Neural progenitor cell (in vitro differentiated cells): ENCODE results near the gene SYTL3. TPM values are rescaled to one million over a fixed set of nuclear protein-coding genes. Genes with fewer than 3 reads are reported as not detected.

ENCODE experiments used
- DNase-seq: peaks from one replicate; pipeline ENCODE4 v3.0.0-alpha.2; 2016; ENCODE audit warnings: low spot score
- H2AFZ ChIP-seq: fragments of 200-600 bp; sonication (generic); replicated peaks from 2 replicates; pipeline ENCODE4 v1.6.1; 2016; ENCODE audit warnings: antibody characterized with exemption
- H3F3A ChIP-seq: fragments of 200-600 bp; sonication (generic); 2 replicates; pipeline ENCODE4 v1.6.1; 2016; ENCODE audit warnings: antibody characterized with exemption, low read depth
- H3K27ac ChIP-seq: fragments of 200-600 bp; sonication (generic); 2 replicates; pipeline ENCODE4 v1.5.1; 2016; ENCODE audit warnings: mild to moderate bottlenecking
- H3K27me3 ChIP-seq: fragments of 200-600 bp; sonication (generic); 2 replicates; pipeline ENCODE4 v1.6.1; 2016; ENCODE audit warnings: mild to moderate bottlenecking, moderate library complexity
- H3K36me3 ChIP-seq: fragments of 200-600 bp; sonication (generic); 2 replicates; pipeline ENCODE4 v1.5.1; 2016
- H3K4me1 ChIP-seq: fragments of 200-600 bp; sonication (generic); 2 replicates; pipeline ENCODE4 v1.6.1; 2016; ENCODE audit warnings: mixed run types
- H3K4me2 ChIP-seq: fragments of 200-600 bp; sonication (generic); 2 replicates; pipeline ENCODE4 v1.6.1; 2016
- H3K4me3 ChIP-seq: fragments of 200-600 bp; sonication (generic); 2 replicates; pipeline ENCODE4 v1.5.1; 2016
- H3K79me2 ChIP-seq: fragments of 200-600 bp; sonication (generic); 2 replicates; pipeline ENCODE4 v1.6.1; 2016; ENCODE audit warnings: low read depth
- H3K9ac ChIP-seq: fragments of 200-600 bp; sonication (generic); 2 replicates; pipeline ENCODE4 v1.6.1; 2016
- H3K9me3 ChIP-seq: fragments of 200-600 bp; sonication (generic); 2 replicates; pipeline ENCODE4 v1.5.1; 2016; ENCODE audit warnings: low read depth
- H4K20me1 ChIP-seq: fragments of 200-600 bp; sonication (generic); 2 replicates; pipeline ENCODE4 v1.6.1; 2016; ENCODE audit warnings: low read depth
- H3K27ac Mint-ChIP-seq: 3 replicates; pipeline ENCODE4 v1.8.0; 2021; ENCODE audit warnings: mixed read lengths
- H3K27me3 Mint-ChIP-seq: 2 replicates; pipeline ENCODE4 v1.8.0; 2022; ENCODE audit warnings: low read depth, mild to moderate bottlenecking, inconsistent platforms, moderate library complexity, mixed read lengths; ENCODE audit not compliant: insufficient read depth
- H3K36me3 Mint-ChIP-seq: 3 replicates; pipeline ENCODE4 v1.8.0; 2021; ENCODE audit warnings: mixed read lengths
- H3K4me1 Mint-ChIP-seq: 3 replicates; pipeline ENCODE4 v1.8.0; 2021; ENCODE audit warnings: mixed read lengths
- H3K4me3 Mint-ChIP-seq: 3 replicates; pipeline ENCODE4 v1.8.0; 2021; ENCODE audit warnings: mild to moderate bottlenecking, moderate library complexity, mixed read lengths
- H3K9me3 Mint-ChIP-seq: 3 replicates; pipeline ENCODE4 v1.8.0; 2020; ENCODE audit warnings: mixed read lengths
- EZH2 ChIP-seq: fragments of 200-600 bp; sonication (generic); IDR thresholded peaks from 2 replicates; pipeline ENCODE4 v1.6.1; 2017; ENCODE audit warnings: antibody characterized with exemption, mild to moderate bottlenecking, moderate library complexity
- EZH2phosphoT487 ChIP-seq: fragments of 200-600 bp; sonication (generic); IDR thresholded peaks from 2 replicates; pipeline ENCODE4 v1.6.1; 2017; ENCODE audit warnings: antibody characterized with exemption
- total RNA-seq: library from RNA; depleted of rRNA; stranded (reverse); fragments of >200 nt; gene quantifications from 2 replicates; pipeline ENCODE4 v1.2.3, GENCODE V29; 2015; ENCODE audit warnings: low replicate concordance
- TF ChIP-seq, protein P1 (sequence below): fragments of 200-600 bp; sonication (generic); IDR thresholded peaks from 2 replicates; pipeline ENCODE4 v1.5.1; 2017; ENCODE audit warnings: antibody characterized with exemption, mild to moderate bottlenecking

Gene SYTL3
- total RNA-seq, 1 donor from 2014 or later: not detected

DNA sequence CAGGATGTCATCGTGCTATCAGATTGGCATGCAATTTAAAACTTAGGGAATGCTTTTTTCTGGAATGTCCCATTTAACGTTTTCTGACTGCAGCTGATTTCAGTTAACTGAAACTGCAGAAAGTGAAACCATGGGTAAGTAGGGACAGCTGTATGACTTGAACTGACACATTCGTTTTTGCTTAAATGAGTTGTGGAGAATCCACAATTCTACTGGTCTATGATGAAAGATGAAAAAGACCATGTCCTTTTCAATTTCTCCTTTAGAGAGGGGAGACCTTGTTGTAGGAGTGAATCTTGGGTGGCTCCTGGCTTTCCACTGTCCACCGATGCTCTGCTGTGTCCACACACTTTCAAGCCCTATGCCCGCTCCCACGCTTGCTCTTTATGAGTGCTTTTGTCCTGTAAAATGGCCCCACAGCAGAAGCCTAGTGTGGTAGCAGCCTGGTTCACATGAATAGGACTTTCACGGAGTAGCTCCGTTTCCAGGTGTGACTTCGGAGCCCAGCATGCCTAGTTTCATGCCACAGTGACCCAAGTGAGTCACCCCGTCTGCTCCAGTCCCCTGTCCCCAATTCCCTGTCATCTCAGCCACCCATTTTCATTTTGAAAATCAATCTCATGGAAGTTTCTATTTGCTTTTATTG is 27.2 kb upstream of the SYTL3 start:
- H3K27me3 Mint-ChIP-seq: peaks cover 6% of the 10 kb centered on the region
- TF ChIP-seq, protein P1, sequence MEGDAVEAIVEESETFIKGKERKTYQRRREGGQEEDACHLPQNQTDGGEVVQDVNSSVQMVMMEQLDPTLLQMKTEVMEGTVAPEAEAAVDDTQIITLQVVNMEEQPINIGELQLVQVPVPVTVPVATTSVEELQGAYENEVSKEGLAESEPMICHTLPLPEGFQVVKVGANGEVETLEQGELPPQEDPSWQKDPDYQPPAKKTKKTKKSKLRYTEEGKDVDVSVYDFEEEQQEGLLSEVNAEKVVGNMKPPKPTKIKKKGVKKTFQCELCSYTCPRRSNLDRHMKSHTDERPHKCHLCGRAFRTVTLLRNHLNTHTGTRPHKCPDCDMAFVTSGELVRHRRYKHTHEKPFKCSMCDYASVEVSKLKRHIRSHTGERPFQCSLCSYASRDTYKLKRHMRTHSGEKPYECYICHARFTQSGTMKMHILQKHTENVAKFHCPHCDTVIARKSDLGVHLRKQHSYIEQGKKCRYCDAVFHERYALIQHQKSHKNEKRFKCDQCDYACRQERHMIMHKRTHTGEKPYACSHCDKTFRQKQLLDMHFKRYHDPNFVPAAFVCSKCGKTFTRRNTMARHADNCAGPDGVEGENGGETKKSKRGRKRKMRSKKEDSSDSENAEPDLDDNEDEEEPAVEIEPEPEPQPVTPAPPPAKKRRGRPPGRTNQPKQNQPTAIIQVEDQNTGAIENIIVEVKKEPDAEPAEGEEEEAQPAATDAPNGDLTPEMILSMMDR: no peak
- no peak for TF ChIP-seq EZH2phosphoT487
- no peak for TF ChIP-seq EZH2
- H3K4me1 ChIP-seq: no peaks in the 10 kb centered on the region
- H3K9me3 Mint-ChIP-seq: peaks cover 4% of the 10 kb centered on the region
- H3K79me2 ChIP-seq: no peaks in the 10 kb centered on the region
- no peak overlapping the region for H3K4me3 ChIP-seq
- H3K27ac Mint-ChIP-seq: no peak overlapping the region
- H3K4me3 Mint-ChIP-seq: no peak overlapping the region
- H3K4me1 Mint-ChIP-seq: peaks cover 4% of the 10 kb centered on the region
- H3K27me3 ChIP-seq: no peaks in the 10 kb centered on the region
- no peaks in the 10 kb centered on the region for H3F3A ChIP-seq
- H3K36me3 Mint-ChIP-seq: peaks cover 41% of the 10 kb centered on the region
- H4K20me1 ChIP-seq: no peaks in the 10 kb centered on the region
- H3K4me2 ChIP-seq: no peak overlapping the region
- H3K36me3 ChIP-seq: no peaks in the 10 kb centered on the region
- no peak overlapping the region for H2AFZ ChIP-seq
- no peak overlapping the region for H3K9ac ChIP-seq
- H3K27ac ChIP-seq: no peak overlapping the region
- no peaks in the 10 kb centered on the region for H3K9me3 ChIP-seq
- DNase-seq: no peak

DNA sequence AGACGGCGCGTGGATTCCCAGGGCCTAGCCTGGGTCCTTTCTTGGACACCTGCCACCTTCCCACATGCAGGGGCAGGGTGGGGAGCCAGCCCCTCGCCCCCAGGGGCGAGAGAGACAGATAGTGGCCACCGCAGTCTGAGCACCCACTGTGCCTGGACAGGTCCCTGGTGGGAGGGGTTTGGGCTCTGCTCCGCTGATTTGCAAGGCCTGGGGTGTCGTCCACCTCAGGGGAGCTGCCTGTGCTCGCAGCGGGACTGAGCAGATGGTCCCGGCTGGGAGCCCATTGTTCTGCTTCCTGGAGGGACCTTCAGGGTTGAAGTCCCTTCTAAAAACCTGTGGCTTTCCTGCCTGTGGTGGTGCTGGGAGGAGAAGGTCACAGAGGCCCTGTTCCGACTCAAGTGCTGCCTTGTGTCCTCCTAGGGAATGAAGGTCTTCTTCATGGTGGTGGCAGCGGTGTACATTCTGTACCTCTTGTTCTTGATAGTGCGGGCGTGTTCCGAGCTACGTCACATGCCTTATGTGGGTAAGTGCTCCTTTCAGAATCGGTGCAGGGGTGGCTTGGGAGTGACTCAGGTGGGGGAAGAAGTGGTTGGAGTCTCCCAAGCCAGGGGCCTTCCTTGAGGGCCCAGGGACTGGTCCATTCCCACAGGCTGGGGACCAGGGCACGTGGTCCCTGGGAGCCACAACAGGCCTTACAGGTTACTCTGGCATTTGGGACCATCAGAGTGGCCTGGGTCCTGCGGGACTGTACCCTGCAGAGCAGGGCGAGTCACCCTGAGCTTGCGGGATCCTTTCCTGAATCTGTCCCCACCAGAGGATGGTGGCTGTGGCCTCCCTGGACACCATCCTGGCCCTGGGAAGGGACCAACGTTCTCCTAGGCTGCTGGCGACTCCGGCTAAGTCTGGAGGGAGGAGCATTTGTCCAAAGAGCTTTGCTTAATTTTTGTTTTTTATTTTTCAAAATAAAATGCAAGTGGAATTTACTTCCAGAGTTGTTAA is 24.9 kb upstream of the SYTL3 start:
- Histone ChIP-seq H3K4me3 (no peak overlapping the region), H3K79me2 (no peaks in the 10 kb centered on the region), H3F3A (no peaks in the 10 kb centered on the region), H3K4me2 (no peak overlapping the region), H3K36me3 (no peaks in the 10 kb centered on the region), H3K27me3 (no peaks in the 10 kb centered on the region), H3K4me1 (no peaks in the 10 kb centered on the region), H3K27ac (no peak overlapping the region), H3K9ac (no peak overlapping the region), H4K20me1 (peaks cover 13% of the 10 kb centered on the region), H2AFZ (no peak overlapping the region), H3K9me3 (no peaks in the 10 kb centered on the region)
- Mint-ChIP-seq H3K27me3 (peaks cover 2% of the 10 kb centered on the region), H3K36me3 (peaks cover 37% of the 10 kb centered on the region), H3K4me1 (peaks cover 14% of the 10 kb centered on the region), H3K9me3 (no peaks in the 10 kb centered on the region), H3K27ac (no peak overlapping the region), H3K4me3 (no peak overlapping the region)
- no peak for DNase-seq
- no peak for TF ChIP-seq EZH2phosphoT487
- TF ChIP-seq, protein P1: no peak
- no peak for TF ChIP-seq EZH2

DNA sequence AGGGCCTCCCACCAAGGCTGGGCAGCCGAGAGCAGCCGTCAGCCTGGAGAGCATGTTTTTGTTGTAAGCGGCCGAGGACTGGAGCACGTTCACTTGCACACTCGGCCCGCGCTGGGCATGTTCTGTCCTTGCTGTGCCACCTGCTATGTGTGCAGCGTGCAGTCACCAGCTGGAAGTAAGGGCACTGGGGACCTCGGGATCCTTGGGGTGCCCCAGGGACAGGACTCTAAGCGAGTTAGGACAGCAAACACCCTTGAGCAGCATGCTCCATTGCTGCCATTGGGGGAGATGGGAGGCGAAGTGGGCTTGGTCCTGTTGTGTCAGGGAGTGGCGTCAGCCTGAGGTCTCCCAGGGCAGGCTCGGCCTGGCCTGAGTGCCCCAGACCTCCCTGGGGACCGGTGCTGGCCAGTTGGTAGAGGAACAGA is 24.0 kb upstream of the SYTL3 start:
- DNase-seq: no peak
- Histone ChIP-seq H3K4me3 (no peak overlapping the region), H3K4me1 (no peaks in the 10 kb centered on the region), H3K9me3 (no peaks in the 10 kb centered on the region), H3K27me3 (no peaks in the 10 kb centered on the region), H3K9ac (no peak overlapping the region), H3K4me2 (no peak overlapping the region), H3K36me3 (no peaks in the 10 kb centered on the region), H2AFZ (no peak overlapping the region), H3K27ac (no peak overlapping the region), H3F3A (no peaks in the 10 kb centered on the region), H4K20me1 (peaks cover 13% of the 10 kb centered on the region), H3K79me2 (no peaks in the 10 kb centered on the region)
- H3K4me1 Mint-ChIP-seq: peaks cover 14% of the 10 kb centered on the region
- H3K36me3 Mint-ChIP-seq: peaks cover 30% of the 10 kb centered on the region
- H3K27ac Mint-ChIP-seq: peak overlapping the region; percentile 62
- no peak for TF ChIP-seq EZH2
- TF ChIP-seq, protein P1: no peak
- no peak for TF ChIP-seq EZH2phosphoT487
- H3K27me3 Mint-ChIP-seq: peaks cover 2% of the 10 kb centered on the region
- no peak overlapping the region for H3K4me3 Mint-ChIP-seq
- H3K9me3 Mint-ChIP-seq: no peaks in the 10 kb centered on the region
